Right lobe of liver (tissue), 6 donors: ENCODE results near the gene CDKN2D. TPM values are rescaled to one million over a fixed set of nuclear protein-coding genes. Genes with fewer than 3 reads are reported as not detected.
"Not testable (repeated sequence)": the region's sequence is repeated elsewhere in the genome, so short reads cannot be mapped to it uniquely, and the experiment has no call there.

Experiments
- ATAC-seq, 4 donors: fragments of 200-7000 bp; cut with Tn5 transposase; one replicate each; pipeline ENCODE4 v1.9.1; 2020; ENCODE audit warnings: mild to moderate bottlenecking in 4 of 4, moderate library complexity in 4 of 4
- DNase-seq, 3 donors: peaks; one replicate each; pipeline ENCODE4 v3.0.0-alpha.2; 2020
- H3K27ac ChIP-seq, 3 donors: fragments of 200-600 bp; one replicate each; pipeline ENCODE4 v1.8.0; 2022
- H3K27me3 ChIP-seq, 2 donors: fragments of 200-600 bp; one replicate each; pipeline ENCODE4 v1.8.0; 2022
- H3K36me3 ChIP-seq, 4 donors: fragments of 200-600 bp; sonication (generic) in 1 of 4; one replicate each; pipeline versions ENCODE4 v1.5.1 to v1.8.0; 2017 to 2022; ENCODE audit warnings: control low read depth in 1 of 4
- H3K4me1 ChIP-seq, 4 donors: fragments of 200-600 bp; sonication (generic) in 1 of 4; one replicate each; pipeline versions ENCODE4 v1.5.1 to v1.8.0; 2017 to 2022; ENCODE audit warnings: control low read depth in 1 of 4
- H3K4me3 ChIP-seq, 3 donors: fragments of 200-600 bp; one replicate each; pipeline ENCODE4 v1.8.0; 2022
- H3K9me3 ChIP-seq, 4 donors: fragments of 200-600 bp; sonication (generic) in 1 of 4; one replicate each; pipeline versions ENCODE4 v1.5.1 to v1.8.0; 2017 to 2022; ENCODE audit warnings: control low read depth in 1 of 4
- CTCF ChIP-seq, 4 donors: fragments of 200-600 bp in 3 of 4; fragments of 450-650 bp in 1 of 4; IDR thresholded peaks; one replicate each; pipeline versions ENCODE4 v1.5.1 to v1.8.0; 2016 to 2022; ENCODE audit warnings: antibody characterized with exemption in 4 of 4, mild to moderate bottlenecking in 2 of 4
- POLR2A ChIP-seq: fragments of 450-650 bp; IDR thresholded peaks from one replicate; pipeline ENCODE4 v1.6.1; 2017; ENCODE audit warnings: antibody characterized with exemption, mild to moderate bottlenecking
- WGBS: methylation state at CpG from one replicate; pipeline ENCODE4 v1.1.6; 2018; ENCODE audit warnings: low coverage, low lambda C conversion rate; ENCODE audit not compliant: insufficient coverage; ENCODE audit errors: missing lambda C conversion rate; 5-methylcytosine and 5-hydroxymethylcytosine counted together
- intact Hi-C, 2 donors: fragments of 100-400 bp; cut with DNase I; formaldehyde crosslinking; loops; one replicate each; pipeline versions ENCODE4 v1.11.2 to v1.14.1; 2022
- total RNA-seq, 6 experiments: library from RNA; depleted of rRNA in 2 of 6; stranded (reverse); fragments of >200 nt in 2 of 6; fragmentation: NEBNext Ultra II Directional in 3 of 6; extraction: Animal tissue kit (Norgen Biotek cat#: 25700) in 3 of 6; gene quantifications; one replicate each; pipeline versions ENCODE4 v1.1.0 to v1.2.4, GENCODE V29; 2016 to 2023
- donor health status: DM: no; HTN: yes; CAD: no.
- donor health status: DM: no; HTN: no; CAD: no.
- donor health status: DM: no; HTN: no; CAD: no.
- donor health status: DM: no; HTN: yes; CAD: no.
- donor health status: DM: no; HTN: yes; CAD: no.

CDKN2D gene
- total RNA-seq, 6 experiments from 2014 or later = 0.97 to 2.8 (median 2.0) TPM

- peak; percentile 40 for TF ChIP-seq POLR2A
- no peak for TF ChIP-seq CTCF (IDR thresholded peaks at IDR 0.05)
- H3K9me3 ChIP-seq = no peaks in the 10 kb centered on the region
- intact Hi-C loops = no loop called here
- peak in 1 of 3 donors; percentile 63 for DNase-seq
- WGBS = 10% methylated on average over 1 of the region's 23 CpGs
- peaks cover 0 to 33% (median 4%) of the 10 kb centered on the region in 4 donors for H3K36me3 ChIP-seq
- peak overlapping the region; percentile 81 to 89 (median 85) for H3K27ac ChIP-seq
- peaks cover 0 to 13% (median 2%) of the 10 kb centered on the region in 4 donors for H3K4me1 ChIP-seq
- H3K27me3 ChIP-seq = no peaks in the 10 kb centered on the region
- H3K4me3 ChIP-seq = peak overlapping the region; percentile 93 to 99 (median 97)
- ATAC-seq = peak; percentile 4 to 26 (median 20)
Observed at GRCh38 chr19:10544753-10545251, 24.0 kb downstream of the CDKN2D start.

DNA sequence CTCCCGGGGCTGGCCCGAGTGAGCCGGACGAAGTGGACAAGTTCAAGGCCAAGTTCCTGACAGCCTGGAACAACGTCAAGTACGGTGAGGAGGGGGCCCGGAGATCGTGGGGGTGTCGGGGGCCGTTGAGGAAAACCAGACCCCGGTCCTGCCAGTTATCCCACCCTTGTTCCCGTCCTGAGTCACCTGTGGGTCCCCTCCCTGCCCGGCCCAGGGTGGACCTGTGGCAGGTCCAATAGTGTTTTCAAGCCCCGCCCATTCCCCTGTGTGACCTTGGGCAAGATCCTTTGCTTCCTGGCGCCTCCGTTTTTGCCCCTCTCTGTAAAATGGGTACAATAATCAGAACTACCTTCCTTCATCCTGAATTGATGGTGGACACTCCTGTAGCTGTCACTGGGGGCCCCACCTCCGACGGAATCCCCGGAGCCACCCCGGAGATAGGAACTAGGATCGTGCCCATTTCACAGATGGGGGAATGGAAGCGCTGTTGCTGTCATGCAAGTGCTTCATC lies 24.5 kb downstream of the CDKN2D start:
- peak overlapping the region; percentile 81 to 89 (median 85) for H3K27ac ChIP-seq
- TF ChIP-seq CTCF (IDR thresholded peaks at IDR 0.05) (no peak), POLR2A (no peak)
- WGBS = 28% methylated on average over 10 of the region's 22 CpGs
- H3K36me3 ChIP-seq = peaks cover 0 to 28% (median 2%) of the 10 kb centered on the region in 4 donors
- H3K4me1 ChIP-seq = peaks cover 0 to 13% (median 2%) of the 10 kb centered on the region in 4 donors
- H3K4me3 ChIP-seq = peak overlapping the region; percentile 93 to 99 (median 97)
- ATAC-seq (peak; percentile 51 to 59 (median 54)), DNase-seq (peak; percentile 60 to 73 (median 65))
- H3K9me3 ChIP-seq = no peaks in the 10 kb centered on the region
- H3K27me3 ChIP-seq = no peaks in the 10 kb centered on the region
- intact Hi-C loops = no loop called here

DNA sequence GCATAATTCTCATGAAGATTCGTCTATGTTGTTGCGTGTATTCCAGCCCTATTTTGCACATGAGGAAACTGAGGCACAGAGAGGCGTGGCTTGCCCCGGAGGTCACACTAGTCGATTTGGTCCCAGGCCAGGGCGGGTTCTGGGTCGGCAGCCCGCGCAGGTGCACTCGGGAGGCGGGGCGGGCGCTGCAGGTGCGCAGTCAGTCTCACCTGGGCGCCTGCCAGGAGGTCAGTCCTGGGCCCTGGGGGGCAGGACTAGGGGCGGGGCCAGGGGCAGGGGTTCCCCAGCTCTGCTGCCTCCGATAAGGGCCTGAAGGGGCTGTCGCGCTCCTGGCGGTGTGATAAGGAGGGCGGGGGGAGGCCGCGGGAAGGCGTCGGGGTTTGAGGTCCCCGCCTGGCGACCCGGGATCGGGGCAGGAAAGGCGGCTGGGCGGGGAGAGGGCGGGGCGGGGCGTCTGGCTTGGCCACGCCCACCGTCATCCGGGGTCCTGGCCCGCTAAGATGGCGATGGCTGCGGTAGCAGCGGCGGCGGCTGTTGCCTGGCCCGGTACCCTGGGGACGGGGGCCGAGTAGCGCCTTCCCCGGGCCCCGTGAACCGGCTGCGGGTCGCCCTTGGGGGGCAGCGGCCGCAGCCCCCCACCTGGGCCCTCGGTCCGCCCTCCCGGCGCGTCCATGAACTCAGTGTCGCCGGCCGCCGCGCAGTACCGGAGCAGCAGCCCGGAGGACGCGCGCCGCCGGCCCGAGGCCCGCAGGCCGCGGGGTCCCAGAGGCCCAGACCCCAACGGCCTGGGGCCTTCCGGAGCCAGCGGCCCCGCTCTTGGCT lies 25.1 kb downstream of the CDKN2D start, which contains the start of gene ATG4D:
Gene ATG4D, plus strand, starts transcription at position 485 of the 822 bp plus-strand sequence. Its CDS starts 187 bp downstream, at position 672.
- intact Hi-C loops = no loop called here
- H3K27ac ChIP-seq = peak within 1 kb of the TSS; percentile 81 to 89 (median 85)

DNA sequence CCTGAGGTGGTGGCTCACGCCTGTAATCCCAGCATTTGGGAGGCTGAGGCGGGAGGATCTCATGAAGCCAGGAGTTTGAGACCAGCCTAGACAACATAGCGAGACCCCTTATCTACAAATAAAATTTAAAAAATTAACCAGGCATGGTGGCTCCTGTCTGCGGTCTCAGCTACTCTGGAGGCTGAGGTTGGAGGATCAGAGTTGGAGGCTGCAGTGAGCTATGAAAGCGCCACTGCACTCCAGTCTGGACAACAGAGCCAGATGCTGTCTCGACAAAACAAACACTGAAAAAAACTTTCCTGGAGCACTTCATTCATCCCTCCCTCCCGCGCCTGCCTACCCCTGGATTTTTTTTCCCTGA lies 25.7 kb downstream of the CDKN2D start:
- no peaks in the 10 kb centered on the region for H3K27me3 ChIP-seq
- 52% methylated on average over 6 of the region's 8 CpGs for WGBS
- ATAC-seq (no peak), DNase-seq (no peak)
- peak overlapping the region; percentile 93 to 99 (median 97) for H3K4me3 ChIP-seq
- peak overlapping the region in 2 of 3 donors; percentile 81 to 85 for H3K27ac ChIP-seq
- intact Hi-C loops = no loop called here
- H3K4me1 ChIP-seq = peaks cover 0 to 13% (median 2%) of the 10 kb centered on the region in 4 donors
- H3K9me3 ChIP-seq = no peaks in the 10 kb centered on the region
- TF ChIP-seq POLR2A (no peak), CTCF (IDR thresholded peaks at IDR 0.05) (no peak)
- peaks cover 0 to 17% (median 0%) of the 10 kb centered on the region in 4 donors for H3K36me3 ChIP-seq

More for the DNA sequence above, 25.1 kb downstream of the CDKN2D start, which contains the start of gene ATG4D:
- Histone ChIP-seq H3K9me3 (no peaks in the 10 kb centered on the region), H3K4me1 (peaks cover 0 to 13% (median 2%) of the 10 kb centered on the region in 4 donors), H3K27me3 (no peaks in the 10 kb centered on the region), H3K36me3 (peaks cover 0 to 21% (median 2%) of the 10 kb centered on the region in 4 donors), H3K4me3 (peak within 1 kb of the TSS; percentile 93 to 99 (median 97))
- DNase-seq (peak; percentile 90 to 92 (median 92)), ATAC-seq (peak; percentile 84 to 87 (median 86))
- TF ChIP-seq POLR2A (peak; percentile 74), CTCF (IDR thresholded peaks at IDR 0.05) (no peak)
- WGBS = 4% methylated on average over 9 of the region's 79 CpGs

DNA sequence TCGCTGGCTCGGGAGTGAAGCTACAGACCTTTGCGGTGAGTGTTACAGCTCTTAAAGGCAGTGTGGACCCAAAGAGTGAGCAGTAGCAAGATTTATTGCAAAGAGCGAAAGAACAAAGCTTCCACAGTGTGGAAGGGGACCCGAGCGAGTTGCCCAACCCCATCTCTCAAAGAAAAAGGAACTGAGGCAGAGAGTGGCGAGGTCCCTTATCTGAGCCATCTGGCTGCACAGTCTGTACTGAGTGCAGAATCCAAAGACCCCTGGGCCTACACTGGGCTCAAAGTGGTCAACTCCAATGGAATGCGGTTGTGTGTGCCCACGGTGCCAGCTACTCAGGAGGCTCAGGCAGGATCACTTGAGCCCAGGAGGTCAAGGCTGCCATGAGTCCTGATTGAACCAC lies 29.8 kb downstream of the CDKN2D start:
- H3K27ac ChIP-seq, intact Hi-C loops, H3K27me3 ChIP-seq, H3K9me3 ChIP-seq, H3K4me1 ChIP-seq, H3K36me3 ChIP-seq, H3K4me3 ChIP-seq, DNase-seq, ATAC-seq: not testable (repeated sequence)
- 18% methylated on average over 2 of the region's 9 CpGs for WGBS
